ENCODE measurements around the gene MT1E. TPM values are rescaled to one million over a fixed set of nuclear protein-coding genes. Genes with fewer than 3 reads are reported as not detected.

MT1E gene
- total and polyA plus RNA-seq, 2 of the 13 experiments (the other 11 are each of a cell fraction or from before 2014, with no cell fraction given): 110 to 1,072 TPM

DNA sequence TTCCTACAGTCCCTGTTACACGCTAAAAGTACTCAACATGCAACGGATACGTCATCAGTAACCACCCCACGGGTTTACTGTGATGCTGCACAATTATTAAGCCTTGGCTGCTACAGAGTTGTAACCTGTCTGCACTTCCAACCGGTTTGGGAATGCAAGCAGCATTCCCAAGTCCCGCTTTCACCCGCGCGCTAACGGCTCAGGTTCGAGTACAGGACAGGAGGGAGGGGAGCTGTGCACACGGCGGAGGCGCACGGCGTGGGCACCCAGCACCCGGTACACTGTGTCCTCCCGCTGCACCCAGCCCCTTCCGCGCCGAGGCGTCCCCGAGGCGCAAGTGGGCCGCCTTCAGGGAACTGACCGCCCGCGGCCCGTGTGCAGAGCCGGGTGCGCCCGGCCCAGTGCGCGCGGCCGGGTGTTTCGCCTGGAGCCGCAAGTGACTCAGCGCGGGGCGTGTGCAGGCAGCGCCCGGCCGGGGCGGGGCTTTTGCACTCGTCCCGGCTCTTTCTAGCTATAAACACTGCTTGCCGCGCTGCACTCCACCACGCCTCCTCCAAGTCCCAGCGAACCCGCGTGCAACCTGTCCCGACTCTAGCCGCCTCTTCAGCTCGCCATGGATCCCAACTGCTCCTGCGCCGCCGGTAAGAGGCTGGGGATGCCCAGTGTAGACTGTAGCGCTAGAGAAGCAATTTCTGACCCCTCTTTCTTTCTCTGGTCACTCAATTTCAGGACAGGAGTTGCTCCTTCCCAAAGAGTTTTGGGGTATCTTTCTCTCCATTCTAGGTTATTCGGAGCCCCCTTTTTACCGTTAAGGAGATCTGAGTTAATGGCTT lies 17.3 kb upstream of the MT1E start, which contains the start of gene MT2A (continued):
- TF ChIP-seq, protein P1, sequence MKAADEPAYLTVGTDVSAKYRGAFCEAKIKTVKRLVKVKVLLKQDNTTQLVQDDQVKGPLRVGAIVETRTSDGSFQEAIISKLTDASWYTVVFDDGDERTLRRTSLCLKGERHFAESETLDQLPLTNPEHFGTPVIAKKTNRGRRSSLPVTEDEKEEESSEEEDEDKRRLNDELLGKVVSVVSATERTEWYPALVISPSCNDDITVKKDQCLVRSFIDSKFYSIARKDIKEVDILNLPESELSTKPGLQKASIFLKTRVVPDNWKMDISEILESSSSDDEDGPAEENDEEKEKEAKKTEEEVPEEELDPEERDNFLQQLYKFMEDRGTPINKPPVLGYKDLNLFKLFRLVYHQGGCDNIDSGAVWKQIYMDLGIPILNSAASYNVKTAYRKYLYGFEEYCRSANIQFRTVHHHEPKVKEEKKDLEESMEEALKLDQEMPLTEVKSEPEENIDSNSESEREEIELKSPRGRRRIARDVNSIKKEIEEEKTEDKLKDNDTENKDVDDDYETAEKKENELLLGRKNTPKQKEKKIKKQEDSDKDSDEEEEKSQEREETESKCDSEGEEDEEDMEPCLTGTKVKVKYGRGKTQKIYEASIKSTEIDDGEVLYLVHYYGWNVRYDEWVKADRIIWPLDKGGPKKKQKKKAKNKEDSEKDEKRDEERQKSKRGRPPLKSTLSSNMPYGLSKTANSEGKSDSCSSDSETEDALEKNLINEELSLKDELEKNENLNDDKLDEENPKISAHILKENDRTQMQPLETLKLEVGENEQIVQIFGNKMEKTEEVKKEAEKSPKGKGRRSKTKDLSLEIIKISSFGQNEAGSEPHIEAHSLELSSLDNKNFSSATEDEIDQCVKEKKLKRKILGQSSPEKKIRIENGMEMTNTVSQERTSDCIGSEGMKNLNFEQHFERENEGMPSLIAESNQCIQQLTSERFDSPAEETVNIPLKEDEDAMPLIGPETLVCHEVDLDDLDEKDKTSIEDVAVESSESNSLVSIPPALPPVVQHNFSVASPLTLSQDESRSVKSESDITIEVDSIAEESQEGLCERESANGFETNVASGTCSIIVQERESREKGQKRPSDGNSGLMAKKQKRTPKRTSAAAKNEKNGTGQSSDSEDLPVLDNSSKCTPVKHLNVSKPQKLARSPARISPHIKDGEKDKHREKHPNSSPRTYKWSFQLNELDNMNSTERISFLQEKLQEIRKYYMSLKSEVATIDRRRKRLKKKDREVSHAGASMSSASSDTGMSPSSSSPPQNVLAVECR (CRISPR knock-in tag; IDR thresholded peaks at IDR 0.05; ENCODE audit: borderline replicate concordance): peak; percentile 81
- TF ChIP-seq, protein P2, sequence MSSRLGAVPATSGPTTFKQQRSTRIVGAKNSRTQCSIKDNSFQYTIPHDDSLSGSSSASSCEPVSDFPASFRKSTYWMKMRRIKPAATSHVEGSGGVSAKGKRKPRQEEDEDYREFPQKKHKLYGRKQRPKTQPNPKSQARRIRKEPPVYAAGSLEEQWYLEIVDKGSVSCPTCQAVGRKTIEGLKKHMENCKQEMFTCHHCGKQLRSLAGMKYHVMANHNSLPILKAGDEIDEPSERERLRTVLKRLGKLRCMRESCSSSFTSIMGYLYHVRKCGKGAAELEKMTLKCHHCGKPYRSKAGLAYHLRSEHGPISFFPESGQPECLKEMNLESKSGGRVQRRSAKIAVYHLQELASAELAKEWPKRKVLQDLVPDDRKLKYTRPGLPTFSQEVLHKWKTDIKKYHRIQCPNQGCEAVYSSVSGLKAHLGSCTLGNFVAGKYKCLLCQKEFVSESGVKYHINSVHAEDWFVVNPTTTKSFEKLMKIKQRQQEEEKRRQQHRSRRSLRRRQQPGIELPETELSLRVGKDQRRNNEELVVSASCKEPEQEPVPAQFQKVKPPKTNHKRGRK (CRISPR knock-in tag; IDR thresholded peaks at IDR 0.05): no peak
- no peak for TF ChIP-seq U2AF2 (IDR thresholded peaks at IDR 0.05; ENCODE audit: low read depth, low read length)
- TF ChIP-seq, protein P3, sequence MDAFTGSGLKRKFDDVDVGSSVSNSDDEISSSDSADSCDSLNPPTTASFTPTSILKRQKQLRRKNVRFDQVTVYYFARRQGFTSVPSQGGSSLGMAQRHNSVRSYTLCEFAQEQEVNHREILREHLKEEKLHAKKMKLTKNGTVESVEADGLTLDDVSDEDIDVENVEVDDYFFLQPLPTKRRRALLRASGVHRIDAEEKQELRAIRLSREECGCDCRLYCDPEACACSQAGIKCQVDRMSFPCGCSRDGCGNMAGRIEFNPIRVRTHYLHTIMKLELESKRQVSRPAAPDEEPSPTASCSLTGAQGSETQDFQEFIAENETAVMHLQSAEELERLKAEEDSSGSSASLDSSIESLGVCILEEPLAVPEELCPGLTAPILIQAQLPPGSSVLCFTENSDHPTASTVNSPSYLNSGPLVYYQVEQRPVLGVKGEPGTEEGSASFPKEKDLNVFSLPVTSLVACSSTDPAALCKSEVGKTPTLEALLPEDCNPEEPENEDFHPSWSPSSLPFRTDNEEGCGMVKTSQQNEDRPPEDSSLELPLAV (CRISPR knock-in tag; conservative IDR thresholded peaks at IDR 0.05; ENCODE audit: low read depth): no peak; the same call in 1 of the 2 replicates
- TF ChIP-seq ZNF772 (CRISPR knock-in tag; IDR thresholded peaks at IDR 0.05): peak; percentile 95
- TF ChIP-seq, protein P4, sequence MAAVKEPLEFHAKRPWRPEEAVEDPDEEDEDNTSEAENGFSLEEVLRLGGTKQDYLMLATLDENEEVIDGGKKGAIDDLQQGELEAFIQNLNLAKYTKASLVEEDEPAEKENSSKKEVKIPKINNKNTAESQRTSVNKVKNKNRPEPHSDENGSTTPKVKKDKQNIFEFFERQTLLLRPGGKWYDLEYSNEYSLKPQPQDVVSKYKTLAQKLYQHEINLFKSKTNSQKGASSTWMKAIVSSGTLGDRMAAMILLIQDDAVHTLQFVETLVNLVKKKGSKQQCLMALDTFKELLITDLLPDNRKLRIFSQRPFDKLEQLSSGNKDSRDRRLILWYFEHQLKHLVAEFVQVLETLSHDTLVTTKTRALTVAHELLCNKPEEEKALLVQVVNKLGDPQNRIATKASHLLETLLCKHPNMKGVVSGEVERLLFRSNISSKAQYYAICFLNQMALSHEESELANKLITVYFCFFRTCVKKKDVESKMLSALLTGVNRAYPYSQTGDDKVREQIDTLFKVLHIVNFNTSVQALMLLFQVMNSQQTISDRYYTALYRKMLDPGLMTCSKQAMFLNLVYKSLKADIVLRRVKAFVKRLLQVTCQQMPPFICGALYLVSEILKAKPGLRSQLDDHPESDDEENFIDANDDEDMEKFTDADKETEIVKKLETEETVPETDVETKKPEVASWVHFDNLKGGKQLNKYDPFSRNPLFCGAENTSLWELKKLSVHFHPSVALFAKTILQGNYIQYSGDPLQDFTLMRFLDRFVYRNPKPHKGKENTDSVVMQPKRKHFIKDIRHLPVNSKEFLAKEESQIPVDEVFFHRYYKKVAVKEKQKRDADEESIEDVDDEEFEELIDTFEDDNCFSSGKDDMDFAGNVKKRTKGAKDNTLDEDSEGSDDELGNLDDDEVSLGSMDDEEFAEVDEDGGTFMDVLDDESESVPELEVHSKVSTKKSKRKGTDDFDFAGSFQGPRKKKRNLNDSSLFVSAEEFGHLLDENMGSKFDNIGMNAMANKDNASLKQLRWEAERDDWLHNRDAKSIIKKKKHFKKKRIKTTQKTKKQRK (IDR thresholded peaks at IDR 0.05; ENCODE audit: low read length): no peak
- TF ChIP-seq ZNF841 (CRISPR knock-in tag; IDR thresholded peaks at IDR 0.05; ENCODE audit: borderline replicate concordance): no peak
- TF ChIP-seq, protein P5, sequence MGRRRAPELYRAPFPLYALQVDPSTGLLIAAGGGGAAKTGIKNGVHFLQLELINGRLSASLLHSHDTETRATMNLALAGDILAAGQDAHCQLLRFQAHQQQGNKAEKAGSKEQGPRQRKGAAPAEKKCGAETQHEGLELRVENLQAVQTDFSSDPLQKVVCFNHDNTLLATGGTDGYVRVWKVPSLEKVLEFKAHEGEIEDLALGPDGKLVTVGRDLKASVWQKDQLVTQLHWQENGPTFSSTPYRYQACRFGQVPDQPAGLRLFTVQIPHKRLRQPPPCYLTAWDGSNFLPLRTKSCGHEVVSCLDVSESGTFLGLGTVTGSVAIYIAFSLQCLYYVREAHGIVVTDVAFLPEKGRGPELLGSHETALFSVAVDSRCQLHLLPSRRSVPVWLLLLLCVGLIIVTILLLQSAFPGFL (CRISPR knock-in tag; IDR thresholded peaks at IDR 0.05): no peak
- TF ChIP-seq ZNF567 (CRISPR knock-in tag; IDR thresholded peaks at IDR 0.05; ENCODE audit: borderline replicate concordance): peak; percentile 79
- TF ChIP-seq, protein P6, sequence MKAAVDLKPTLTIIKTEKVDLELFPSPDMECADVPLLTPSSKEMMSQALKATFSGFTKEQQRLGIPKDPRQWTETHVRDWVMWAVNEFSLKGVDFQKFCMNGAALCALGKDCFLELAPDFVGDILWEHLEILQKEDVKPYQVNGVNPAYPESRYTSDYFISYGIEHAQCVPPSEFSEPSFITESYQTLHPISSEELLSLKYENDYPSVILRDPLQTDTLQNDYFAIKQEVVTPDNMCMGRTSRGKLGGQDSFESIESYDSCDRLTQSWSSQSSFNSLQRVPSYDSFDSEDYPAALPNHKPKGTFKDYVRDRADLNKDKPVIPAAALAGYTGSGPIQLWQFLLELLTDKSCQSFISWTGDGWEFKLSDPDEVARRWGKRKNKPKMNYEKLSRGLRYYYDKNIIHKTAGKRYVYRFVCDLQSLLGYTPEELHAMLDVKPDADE (CRISPR knock-in tag; IDR thresholded peaks at IDR 0.05): no peak
- TF ChIP-seq, protein P7, sequence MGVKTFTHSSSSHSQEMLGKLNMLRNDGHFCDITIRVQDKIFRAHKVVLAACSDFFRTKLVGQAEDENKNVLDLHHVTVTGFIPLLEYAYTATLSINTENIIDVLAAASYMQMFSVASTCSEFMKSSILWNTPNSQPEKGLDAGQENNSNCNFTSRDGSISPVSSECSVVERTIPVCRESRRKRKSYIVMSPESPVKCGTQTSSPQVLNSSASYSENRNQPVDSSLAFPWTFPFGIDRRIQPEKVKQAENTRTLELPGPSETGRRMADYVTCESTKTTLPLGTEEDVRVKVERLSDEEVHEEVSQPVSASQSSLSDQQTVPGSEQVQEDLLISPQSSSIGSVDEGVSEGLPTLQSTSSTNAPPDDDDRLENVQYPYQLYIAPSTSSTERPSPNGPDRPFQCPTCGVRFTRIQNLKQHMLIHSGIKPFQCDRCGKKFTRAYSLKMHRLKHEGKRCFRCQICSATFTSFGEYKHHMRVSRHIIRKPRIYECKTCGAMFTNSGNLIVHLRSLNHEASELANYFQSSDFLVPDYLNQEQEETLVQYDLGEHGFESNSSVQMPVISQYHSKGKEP (CRISPR knock-in tag; IDR thresholded peaks at IDR 0.05): no peak

All from HepG2 (cell line).